CD8-positive, alpha-beta memory T cell (primary cell): Measurements from ENCODE around the gene TMEM120A. TPM values are rescaled to one million over a fixed set of nuclear protein-coding genes. Genes with fewer than 3 reads are reported as not detected.

ENCODE experiments used
- CTCF ChIA-PET: fragments of 350-600 bp; sonication (Branson Sonifier 250); formaldehyde crosslinking; loops from one replicate; lab custom pipeline; 2021; ENCODE audit warnings: antibody characterized with exemption; lab: Charles Lee
- POLR2A ChIA-PET: fragments of 350-600 bp; sonication (Branson Sonifier 250); formaldehyde crosslinking; loops from one replicate; lab custom pipeline; 2021; ENCODE audit warnings: antibody characterized with exemption; lab: Charles Lee
- DNase-seq, 5 donors: peaks; one replicate each; pipeline versions ENCODE4 v3.0.0 to v3.0.0-alpha.2; 2020 to 2022; ENCODE audit warnings: mixed read lengths in 1 of 5
- H3K27ac ChIP-seq: one replicate; pipeline ENCODE4 v1.7.0; 2013; ENCODE audit warnings: low read depth, mild to moderate bottlenecking, low read length, moderate library complexity
- H3K27me3 ChIP-seq: 2 replicates; pipeline ENCODE4 v1.7.0; 2013; ENCODE audit warnings: low read length, mild to moderate bottlenecking; ENCODE audit not compliant: insufficient read depth, poor library complexity, severe bottlenecking
- H3K36me3 ChIP-seq: 2 replicates; pipeline ENCODE4 v1.7.0; 2013; ENCODE audit warnings: mild to moderate bottlenecking, low read length, moderate library complexity; ENCODE audit not compliant: insufficient read depth
- H3K4me1 ChIP-seq: 2 replicates; pipeline ENCODE4 v1.7.0; 2013; ENCODE audit warnings: mild to moderate bottlenecking, low read length, moderate library complexity; ENCODE audit not compliant: insufficient read depth
- H3K4me3 ChIP-seq: 2 replicates; pipeline ENCODE4 v1.7.0; 2013; ENCODE audit warnings: mild to moderate bottlenecking, low read length
- H3K9me3 ChIP-seq: 2 replicates; pipeline ENCODE4 v1.7.0; 2013; ENCODE audit warnings: mild to moderate bottlenecking, low read length
- H3K27ac Mint-ChIP-seq, 8 donors: one replicate each; pipeline ENCODE4 v1.8.0; 2020 to 2021; ENCODE audit warnings: mixed read lengths in 8 of 8, mild to moderate bottlenecking in 6 of 8, inconsistent platforms in 3 of 8, moderate library complexity in 3 of 8
- H3K27me3 Mint-ChIP-seq, 2 donors: one replicate each; pipeline ENCODE4 v1.8.0; 2020 to 2021; ENCODE audit warnings: mixed read lengths in 2 of 2, mild to moderate bottlenecking in 1 of 2, moderate library complexity in 1 of 2
- H3K36me3 Mint-ChIP-seq, 3 donors: one replicate each; pipeline ENCODE4 v1.8.0; 2020 to 2021; ENCODE audit warnings: mixed read lengths in 3 of 3, inconsistent platforms in 1 of 3, mild to moderate bottlenecking in 1 of 3
- H3K4me1 Mint-ChIP-seq, 3 donors: one replicate each; pipeline ENCODE4 v1.8.0; 2020 to 2021; ENCODE audit warnings: mixed read lengths in 3 of 3, inconsistent platforms in 1 of 3, mild to moderate bottlenecking in 1 of 3
- H3K4me3 Mint-ChIP-seq, 7 donors: one replicate each; pipeline ENCODE4 v1.8.0; 2020 to 2021; ENCODE audit warnings: mixed read lengths in 7 of 7, mild to moderate bottlenecking in 6 of 7, moderate library complexity in 4 of 7, inconsistent platforms in 2 of 7
- H3K9me3 Mint-ChIP-seq, 5 donors: one replicate each; pipeline ENCODE4 v1.8.0; 2020 to 2022; ENCODE audit warnings: mixed read lengths in 5 of 5, mild to moderate bottlenecking in 3 of 5, moderate library complexity in 2 of 5, inconsistent platforms in 1 of 5
- polyA plus RNA-seq: library from polyadenylated mRNA; unstranded; fragments of 300-500 nt; fragmentation: Illumina TruSeq; gene quantifications from one replicate; pipeline ENCODE4 v1.2.3, GENCODE V29; 2021
- total RNA-seq, 2 experiments: library from RNA; stranded (reverse); gene quantifications; one replicate each; pipeline ENCODE4 v1.2.3, GENCODE V29; 2021

Gene TMEM120A
- total and polyA plus RNA-seq, 3 experiments from 2014 or later, result 30.0 to 41.5 (median 30.6) TPM

DNA sequence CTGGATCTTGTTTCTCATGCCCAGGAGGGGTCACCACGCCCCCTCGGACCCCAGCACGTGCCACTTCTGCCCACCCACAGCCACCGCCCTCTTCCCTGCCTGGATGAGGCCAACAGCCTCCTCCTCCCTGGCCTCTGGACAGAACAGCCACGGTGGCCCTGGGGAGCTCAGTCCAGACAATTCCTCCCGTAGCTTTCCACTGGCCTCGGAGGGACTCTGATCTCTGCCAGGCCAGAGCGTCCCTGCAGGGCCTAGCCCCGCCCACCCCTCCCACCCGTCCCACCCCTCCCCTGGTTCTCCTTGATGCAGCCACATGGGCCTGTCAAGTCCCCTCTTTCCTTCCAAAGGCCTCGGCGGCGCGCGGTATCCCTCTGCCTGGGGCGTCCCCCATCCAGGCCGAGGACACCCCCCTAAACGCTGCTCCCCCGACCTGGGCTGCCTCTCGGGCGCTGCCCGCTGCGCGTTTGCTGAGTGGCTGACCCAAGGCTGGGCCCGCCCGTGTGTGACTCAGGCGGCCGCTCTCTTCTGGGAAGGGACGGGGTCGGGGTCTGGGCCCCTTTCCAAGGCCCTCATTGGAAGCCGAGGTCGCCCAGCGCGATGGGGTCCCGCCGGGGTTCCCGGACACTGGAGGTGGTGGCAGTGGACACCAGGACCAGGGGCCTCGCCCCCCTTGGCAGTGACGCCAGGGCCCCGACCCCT, 557 bp downstream of the TMEM120A start:
- peaks cover 12% of the 10 kb centered on the region for H3K4me1 ChIP-seq
- peak in 3 of 5 donors; percentile 16 to 30 (median 18) for DNase-seq
- Mint-ChIP-seq H3K4me3 (peak overlapping the region; percentile 66 to 81 (median 74)), H3K27ac (peak overlapping the region in 5 of 8 donors; percentile 23 to 85 (median 55)), H3K27me3 (no peaks in the 10 kb centered on the region), H3K9me3 (no peaks in the 10 kb centered on the region), H3K36me3 (peaks cover 0 to 15% (median 1%) of the 10 kb centered on the region in 3 donors), H3K4me1 (peaks cover 24 to 48% (median 26%) of the 10 kb centered on the region in 3 donors)
- no peaks in the 10 kb centered on the region for H3K36me3 ChIP-seq
- H3K27me3 ChIP-seq, result no peaks in the 10 kb centered on the region
- POLR2A ChIA-PET, result interaction anchor here (0.6 to 1.7 kb wide), 3 partner anchors 57 to 260 kb away, joined by 3 to 5 read pairs (median 3); no protein-coding TSS in a partner anchor
- H3K4me3 ChIP-seq, result peak overlapping the region; percentile 77
- peak overlapping the region; percentile 61 for H3K27ac ChIP-seq
- CTCF ChIA-PET, result interaction anchor here (1.2 to 1.5 kb wide), 2 partner anchors 10 to 12 kb away, joined by 3 read pairs; no protein-coding TSS in a partner anchor
- no peaks in the 10 kb centered on the region for H3K9me3 ChIP-seq

DNA sequence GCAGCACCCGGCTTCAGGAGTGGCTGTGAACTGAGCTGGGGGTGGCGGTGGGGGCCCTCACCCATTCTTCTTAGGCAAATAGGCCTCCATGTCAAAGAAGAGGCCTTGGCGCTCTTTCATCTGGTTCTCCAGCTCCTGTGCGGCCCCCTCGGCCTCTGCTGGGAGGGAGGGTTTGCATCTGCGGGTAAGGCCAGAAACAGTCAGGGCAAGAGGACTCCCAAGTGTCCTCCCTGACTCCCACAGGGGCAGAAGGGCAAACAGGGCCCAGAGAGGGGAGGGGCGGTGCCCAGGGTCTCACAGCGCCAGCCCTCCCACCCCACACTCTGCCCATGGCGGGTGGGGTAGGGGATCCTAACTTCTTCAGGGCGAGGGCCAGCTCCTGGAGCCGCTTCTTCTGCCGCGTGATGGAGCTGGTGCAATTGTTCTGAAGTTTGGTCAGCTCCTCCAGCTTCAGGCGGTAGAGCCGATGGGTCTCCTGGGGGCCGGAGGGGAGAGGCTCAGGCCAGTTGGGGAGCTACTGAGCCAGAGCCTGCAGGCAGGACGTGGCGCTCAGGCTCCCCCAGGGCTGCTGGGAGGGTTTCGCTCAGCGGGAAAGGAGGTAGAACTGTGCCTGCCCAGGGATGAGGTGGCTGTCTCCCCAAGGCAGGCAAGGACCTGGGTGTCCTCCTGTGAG, 2.2 kb downstream of the TMEM120A start:
- no peaks in the 10 kb centered on the region for H3K27me3 Mint-ChIP-seq
- Histone ChIP-seq H3K27me3 (no peaks in the 10 kb centered on the region), H3K27ac (no peak overlapping the region), H3K4me3 (no peak overlapping the region), H3K4me1 (peaks cover 12% of the 10 kb centered on the region), H3K36me3 (no peaks in the 10 kb centered on the region), H3K9me3 (no peaks in the 10 kb centered on the region)
- POLR2A ChIA-PET, result no interaction called here
- peak overlapping the region in 3 of 8 donors; percentile 6 to 72 (median 19) for H3K27ac Mint-ChIP-seq
- H3K9me3 Mint-ChIP-seq, result no peaks in the 10 kb centered on the region
- DNase-seq, result no peak
- peaks cover 0 to 13% (median 3%) of the 10 kb centered on the region in 3 donors for H3K36me3 Mint-ChIP-seq
- peaks cover 13 to 40% (median 21%) of the 10 kb centered on the region in 3 donors for H3K4me1 Mint-ChIP-seq
- H3K4me3 Mint-ChIP-seq, result peak overlapping the region in 2 of 7 donors; percentile 40 to 50
- CTCF ChIA-PET, result interaction anchor here (1.5 kb wide), 1 partner anchor 14 kb away, joined by 3 read pairs; no protein-coding TSS in a partner anchor

DNA sequence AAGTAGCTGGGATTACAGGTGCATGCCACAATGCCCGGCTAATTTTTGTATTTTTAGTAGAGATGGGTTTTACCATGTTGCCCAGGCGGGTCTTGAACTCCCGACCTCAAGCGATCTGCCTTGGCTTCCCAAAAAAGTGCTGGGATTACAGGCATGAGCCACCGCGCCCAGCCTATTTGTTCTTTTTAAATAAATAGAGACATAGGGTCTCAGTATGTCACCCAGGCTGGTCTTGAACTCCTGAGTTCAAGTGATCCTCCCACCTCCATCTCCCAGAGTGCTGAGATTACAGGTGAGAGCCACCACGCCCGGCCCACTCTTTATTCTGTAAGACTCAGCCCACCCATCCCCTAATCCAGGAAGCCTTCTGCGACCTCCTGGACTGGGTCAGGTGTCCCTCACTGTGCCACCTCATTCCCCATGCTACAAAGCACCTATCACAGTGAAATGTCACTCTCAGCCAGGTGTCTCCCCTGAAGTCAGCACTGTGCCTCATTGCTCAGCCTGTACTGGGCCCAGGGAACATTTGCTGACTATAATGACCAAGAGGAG, 2.8 kb downstream of the TMEM120A start:
- Histone ChIP-seq H3K9me3 (no peaks in the 10 kb centered on the region), H3K27me3 (no peaks in the 10 kb centered on the region), H3K4me3 (no peak overlapping the region), H3K27ac (no peak overlapping the region), H3K36me3 (no peaks in the 10 kb centered on the region), H3K4me1 (peaks cover 12% of the 10 kb centered on the region)
- H3K9me3 Mint-ChIP-seq, result no peaks in the 10 kb centered on the region
- H3K4me1 Mint-ChIP-seq, result peaks cover 7 to 34% (median 16%) of the 10 kb centered on the region in 3 donors
- H3K36me3 Mint-ChIP-seq, result peaks cover 0 to 18% (median 3%) of the 10 kb centered on the region in 3 donors
- ChIA-PET CTCF (no interaction called here), POLR2A (no interaction called here)
- H3K4me3 Mint-ChIP-seq, result peak overlapping the region in 3 of 7 donors; percentile 29 to 50 (median 40)
- DNase-seq, result no peak
- no peaks in the 10 kb centered on the region for H3K27me3 Mint-ChIP-seq
- peak overlapping the region in 1 of 8 donors; percentile 64 for H3K27ac Mint-ChIP-seq

DNA sequence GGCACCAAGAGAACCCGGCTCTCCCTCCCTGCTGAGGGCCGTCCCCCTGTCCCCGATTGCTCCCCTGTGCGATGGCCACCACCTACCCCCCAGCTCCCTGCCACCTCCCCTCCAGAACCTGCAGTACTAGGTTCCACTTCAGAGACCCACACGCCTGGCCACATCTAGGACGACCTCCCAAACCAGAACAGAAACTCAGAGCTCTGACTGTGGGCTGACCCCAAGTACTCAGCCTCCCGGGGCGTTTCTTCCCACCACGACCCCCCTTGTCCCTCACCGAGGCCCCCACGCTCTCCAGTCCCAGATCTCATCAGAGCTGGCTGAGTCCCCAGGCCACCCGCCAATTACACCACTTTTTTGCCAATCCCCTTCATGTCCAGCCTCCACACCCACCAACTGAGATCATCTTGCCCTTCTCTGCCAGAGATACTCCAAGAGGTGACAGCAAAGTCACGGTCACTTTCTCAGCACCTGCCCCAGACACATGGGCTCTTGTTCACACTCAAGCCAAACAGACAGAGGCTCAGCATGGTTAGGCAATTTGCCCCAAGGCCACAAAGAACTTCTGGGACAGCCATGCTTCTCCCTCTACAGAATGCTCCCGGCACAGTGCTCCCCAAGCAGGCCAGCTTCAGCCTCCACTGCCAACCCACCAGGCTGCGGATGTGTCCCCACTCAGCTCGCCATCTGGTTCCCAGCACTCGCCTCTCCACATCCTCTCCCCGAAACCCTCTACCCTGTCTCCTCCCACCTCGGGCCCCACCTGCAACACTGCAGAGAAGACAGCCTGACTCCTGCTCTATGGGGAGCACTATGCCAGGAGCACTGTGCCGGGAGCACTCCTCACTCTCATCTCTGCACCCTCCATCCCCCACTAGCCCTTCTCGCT, 4.7 kb downstream of the TMEM120A start:
- Histone ChIP-seq H3K4me1 (peaks cover 8% of the 10 kb centered on the region), H3K27ac (no peak overlapping the region), H3K36me3 (no peaks in the 10 kb centered on the region), H3K27me3 (no peaks in the 10 kb centered on the region), H3K9me3 (no peaks in the 10 kb centered on the region), H3K4me3 (no peak overlapping the region)
- Mint-ChIP-seq H3K9me3 (no peaks in the 10 kb centered on the region), H3K4me3 (peak overlapping the region in 1 of 7 donors; percentile 10), H3K36me3 (peaks cover 0 to 31% (median 2%) of the 10 kb centered on the region in 3 donors), H3K27me3 (no peaks in the 10 kb centered on the region), H3K27ac (peak overlapping the region in 5 of 8 donors; percentile 3 to 38 (median 11)), H3K4me1 (peaks cover 6 to 29% (median 14%) of the 10 kb centered on the region in 3 donors)
- ChIA-PET POLR2A (no interaction called here), CTCF (no interaction called here)
- DNase-seq, result peak in 1 of 5 donors; percentile 43

DNA sequence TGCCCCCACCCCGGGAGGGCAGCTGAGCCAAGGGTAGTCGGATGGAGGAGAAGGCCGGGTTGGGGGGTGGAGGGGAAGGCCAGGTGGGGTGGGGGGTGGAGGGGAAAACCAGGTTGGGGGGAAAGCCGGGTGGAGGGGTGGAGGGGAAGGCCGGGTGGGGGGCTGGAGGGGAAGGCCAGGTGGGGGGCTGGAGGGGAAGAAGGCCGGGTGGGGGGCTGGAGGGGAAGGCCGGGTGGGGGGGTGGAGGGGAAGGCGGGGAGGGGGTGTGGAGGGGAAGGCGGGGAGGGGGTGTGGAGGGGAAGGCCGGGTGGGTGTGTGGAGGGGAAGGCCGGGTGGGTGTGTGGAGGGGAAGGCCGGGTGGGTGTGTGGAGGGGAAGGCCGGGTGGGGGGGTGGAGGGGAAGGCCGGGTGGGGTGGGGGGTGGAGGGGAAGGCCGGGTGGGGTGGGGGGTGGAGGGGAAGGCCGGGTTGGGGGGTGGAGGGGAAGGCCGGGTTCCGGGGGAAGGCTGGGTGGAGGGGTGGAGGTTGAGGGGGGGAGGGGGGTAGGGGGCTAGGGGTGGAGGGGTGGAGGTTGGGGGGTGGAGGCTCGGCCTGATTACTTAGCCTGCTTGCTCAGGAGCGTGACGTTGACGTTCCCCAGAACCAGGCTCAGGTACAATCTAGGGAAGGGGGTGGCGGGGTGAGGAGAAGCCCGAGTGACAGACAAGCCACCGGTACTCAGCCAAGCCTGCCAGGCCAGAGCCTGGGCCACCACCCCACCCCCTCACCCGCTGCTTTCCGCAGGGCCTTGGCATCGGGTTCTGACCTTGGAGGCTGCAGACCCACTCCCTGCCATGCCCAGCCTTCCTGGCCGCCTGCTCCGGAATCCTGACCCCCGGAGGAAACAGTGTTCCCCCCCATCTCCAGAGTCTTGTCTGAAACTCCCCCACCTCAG, 5.6 kb downstream of the TMEM120A start:
- H3K36me3 ChIP-seq, result no peaks in the 10 kb centered on the region
- Mint-ChIP-seq H3K27ac (no peak overlapping the region), H3K36me3 (peaks cover 0 to 37% (median 2%) of the 10 kb centered on the region in 3 donors), H3K4me3 (no peak overlapping the region), H3K4me1 (peaks cover 6 to 27% (median 14%) of the 10 kb centered on the region in 3 donors), H3K9me3 (no peaks in the 10 kb centered on the region), H3K27me3 (no peaks in the 10 kb centered on the region)
- ChIA-PET POLR2A (no interaction called here), CTCF (no interaction called here)
- H3K27ac ChIP-seq, result no peak overlapping the region
- no peak overlapping the region for H3K4me3 ChIP-seq
- peak in 1 of 5 donors; percentile 47 for DNase-seq
- no peaks in the 10 kb centered on the region for H3K9me3 ChIP-seq
- H3K27me3 ChIP-seq, result no peaks in the 10 kb centered on the region
- H3K4me1 ChIP-seq, result peaks cover 7% of the 10 kb centered on the region

DNA sequence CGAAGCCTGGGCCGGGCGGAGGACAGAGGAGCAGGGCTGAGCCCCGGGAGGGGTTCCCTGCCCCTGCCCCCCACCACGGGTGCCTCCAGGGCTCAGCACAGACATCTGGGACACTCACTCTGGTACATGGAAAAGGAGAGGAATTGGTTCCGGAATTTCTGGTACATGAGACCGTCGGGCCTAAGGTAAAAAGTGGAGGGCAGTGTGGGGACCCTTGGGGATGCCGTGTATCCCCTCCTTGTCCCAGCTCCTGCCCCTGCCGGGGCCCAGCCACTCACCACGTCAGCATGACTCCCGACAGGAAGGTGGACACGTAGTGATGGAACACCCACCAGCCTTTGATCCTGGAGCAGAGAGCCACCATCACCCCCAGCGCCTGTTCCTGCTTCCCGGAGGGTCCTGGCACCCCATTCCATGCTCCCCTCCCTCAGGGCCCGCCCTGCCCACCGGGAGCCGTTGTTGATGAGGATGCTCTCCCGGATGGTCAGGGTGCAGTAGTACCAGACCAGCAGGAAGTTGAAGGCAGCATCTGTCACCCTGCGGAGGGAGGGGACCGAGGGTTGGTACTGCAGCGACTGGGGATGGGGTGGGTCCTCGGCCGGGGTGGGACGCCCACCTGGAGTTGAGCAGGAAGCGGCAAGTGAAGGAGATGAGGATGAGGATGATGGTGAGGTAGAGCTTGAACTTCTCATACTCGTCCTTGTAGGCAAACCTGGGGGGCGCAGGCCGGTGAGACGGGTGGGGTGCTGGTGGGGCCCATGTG, 6.4 kb downstream of the TMEM120A start:
- Mint-ChIP-seq H3K9me3 (no peaks in the 10 kb centered on the region), H3K27ac (no peak overlapping the region), H3K4me1 (peaks cover 6 to 18% (median 10%) of the 10 kb centered on the region in 3 donors), H3K4me3 (no peak overlapping the region), H3K36me3 (peaks cover 0 to 45% (median 2%) of the 10 kb centered on the region in 3 donors), H3K27me3 (no peaks in the 10 kb centered on the region)
- H3K4me3 ChIP-seq, result no peak overlapping the region
- H3K36me3 ChIP-seq, result no peaks in the 10 kb centered on the region
- no peaks in the 10 kb centered on the region for H3K27me3 ChIP-seq
- ChIA-PET CTCF (no interaction called here), POLR2A (no interaction called here)
- no peaks in the 10 kb centered on the region for H3K9me3 ChIP-seq
- H3K4me1 ChIP-seq, result peaks cover under 1% of the 10 kb centered on the region
- DNase-seq, result peak in 1 of 5 donors; percentile 43
- no peak overlapping the region for H3K27ac ChIP-seq
